ENCODE data around the gene NAGPA. TPM values are rescaled to one million over a fixed set of nuclear protein-coding genes. Genes with fewer than 3 reads are reported as not detected.

NAGPA gene
- total RNA-seq, 1 donor = 40.2 TPM

DNA sequence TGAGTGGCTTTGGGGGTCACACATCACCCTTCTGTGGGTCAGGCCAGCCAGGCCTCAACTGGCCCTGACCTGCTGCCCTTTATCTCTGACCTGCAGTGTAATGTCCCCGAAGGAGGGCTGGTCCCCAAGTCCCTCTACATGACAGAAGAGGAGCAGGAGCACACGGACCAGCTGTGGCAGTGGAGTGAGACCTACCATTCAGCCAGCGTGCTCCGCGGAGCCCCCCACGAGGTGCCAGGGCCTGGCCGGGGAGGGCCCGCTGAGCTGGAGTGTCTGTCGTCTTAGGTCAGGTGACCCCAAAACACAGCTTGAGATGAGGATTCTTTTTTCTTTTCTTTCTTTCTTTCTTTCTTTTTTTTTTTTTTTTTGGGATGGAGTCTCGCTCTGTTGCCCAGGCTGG lies 26.5 kb downstream of the NAGPA start:
- H2AFZ ChIP-seq (ENCODE audit: low read length) = no peak overlapping the region
- no peaks in the 10 kb centered on the region for H3K79me2 ChIP-seq (ENCODE audit: insufficient read depth, low read length)

DNA sequence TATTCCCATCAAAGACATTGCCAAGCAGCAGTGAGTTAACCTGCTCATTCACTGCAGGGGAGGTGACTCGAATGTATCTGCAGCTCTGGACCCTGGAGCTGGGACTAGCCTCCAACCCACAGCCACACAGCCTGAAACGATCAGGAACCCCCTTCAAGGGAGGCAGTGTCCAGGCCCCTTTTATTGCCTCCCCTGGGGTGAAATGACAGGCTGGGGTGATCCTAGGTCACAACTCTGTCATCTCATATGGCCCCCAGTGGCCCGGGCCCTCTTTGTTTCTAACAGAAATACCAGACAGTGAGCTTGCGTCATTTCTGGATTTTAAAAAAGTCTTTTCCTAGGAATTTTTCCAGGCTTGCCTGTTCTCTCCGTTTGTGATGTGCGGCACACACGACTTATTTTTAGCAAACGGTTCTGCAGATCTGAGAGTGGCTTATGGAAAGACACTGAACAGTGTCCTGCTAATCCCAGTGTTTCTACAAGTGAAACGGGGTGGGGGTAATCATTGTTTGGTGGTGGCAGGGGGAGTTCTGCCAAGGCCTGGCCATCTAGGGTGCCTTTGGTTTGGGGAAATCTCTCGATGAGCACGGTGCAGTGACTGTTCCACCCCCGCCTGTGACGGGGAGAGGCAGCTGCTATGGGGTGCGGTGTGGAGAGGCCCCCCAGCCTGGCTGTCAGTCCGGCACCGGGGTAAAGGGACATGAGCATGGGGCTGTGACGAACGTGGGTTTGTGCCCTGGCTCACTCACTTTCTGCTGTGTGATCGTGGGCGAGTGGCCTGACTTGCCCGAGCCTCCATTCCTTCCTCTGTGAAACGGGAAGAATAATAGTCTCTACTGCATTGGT lies 27.2 kb downstream of the NAGPA start:
- Histone ChIP-seq H2AFZ (ENCODE audit: low read length) (no peak overlapping the region), H3K4me2 (ENCODE audit: insufficient read depth, low read length) (no peak overlapping the region)

More for the DNA sequence above, 26.5 kb downstream of the NAGPA start:
- no peaks in the 10 kb centered on the region for H3K4me1 ChIP-seq (ENCODE audit: insufficient read depth, low read length)
- TF ChIP-seq, protein P1, sequence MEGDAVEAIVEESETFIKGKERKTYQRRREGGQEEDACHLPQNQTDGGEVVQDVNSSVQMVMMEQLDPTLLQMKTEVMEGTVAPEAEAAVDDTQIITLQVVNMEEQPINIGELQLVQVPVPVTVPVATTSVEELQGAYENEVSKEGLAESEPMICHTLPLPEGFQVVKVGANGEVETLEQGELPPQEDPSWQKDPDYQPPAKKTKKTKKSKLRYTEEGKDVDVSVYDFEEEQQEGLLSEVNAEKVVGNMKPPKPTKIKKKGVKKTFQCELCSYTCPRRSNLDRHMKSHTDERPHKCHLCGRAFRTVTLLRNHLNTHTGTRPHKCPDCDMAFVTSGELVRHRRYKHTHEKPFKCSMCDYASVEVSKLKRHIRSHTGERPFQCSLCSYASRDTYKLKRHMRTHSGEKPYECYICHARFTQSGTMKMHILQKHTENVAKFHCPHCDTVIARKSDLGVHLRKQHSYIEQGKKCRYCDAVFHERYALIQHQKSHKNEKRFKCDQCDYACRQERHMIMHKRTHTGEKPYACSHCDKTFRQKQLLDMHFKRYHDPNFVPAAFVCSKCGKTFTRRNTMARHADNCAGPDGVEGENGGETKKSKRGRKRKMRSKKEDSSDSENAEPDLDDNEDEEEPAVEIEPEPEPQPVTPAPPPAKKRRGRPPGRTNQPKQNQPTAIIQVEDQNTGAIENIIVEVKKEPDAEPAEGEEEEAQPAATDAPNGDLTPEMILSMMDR (IDR thresholded peaks at IDR 0.05; ENCODE audit: extremely low read depth, low read depth, low read length) = no peak
- no peaks in the 10 kb centered on the region for H3K36me3 ChIP-seq (ENCODE audit: insufficient read depth, low read length)
- no peak overlapping the region for H3K27ac ChIP-seq (ENCODE audit: low read depth, low read length)
- H4K20me1 ChIP-seq (ENCODE audit: insufficient read depth, low read length) = no peaks in the 10 kb centered on the region
- no peak overlapping the region for H3K4me3 ChIP-seq (ENCODE audit: insufficient read depth, low read length)
- DNase-seq (ENCODE audit: insufficient read length, low spot score, missing footprints) = peak; percentile 38
- no peaks in the 10 kb centered on the region for H3K9me3 ChIP-seq (ENCODE audit: low read depth, low read length)
- H3K27me3 ChIP-seq (ENCODE audit: insufficient read depth, low read length) = no peaks in the 10 kb centered on the region
- no peak overlapping the region for H3K4me2 ChIP-seq (ENCODE audit: insufficient read depth, low read length)

DNA sequence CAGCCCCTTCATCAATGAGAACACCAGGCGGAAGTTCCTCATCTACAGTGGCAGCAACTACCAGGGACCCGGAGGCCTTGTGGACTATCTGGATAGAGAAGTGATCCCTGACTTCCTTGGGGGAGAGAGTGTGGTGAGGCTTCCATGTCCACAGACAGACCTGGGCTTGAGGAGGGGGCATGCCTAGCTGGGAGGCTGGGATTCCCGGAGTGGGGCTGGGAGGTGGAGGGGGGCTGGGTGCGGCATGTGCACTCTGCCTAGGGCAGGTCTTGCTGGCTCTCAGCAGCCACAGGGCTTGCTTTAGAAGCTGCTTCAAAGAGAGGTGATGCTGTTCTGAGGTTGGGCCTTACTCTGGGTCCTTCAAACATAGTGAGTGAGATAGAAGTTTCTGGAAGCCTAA lies 27.8 kb downstream of the NAGPA start:
- Histone ChIP-seq H3K79me2 (ENCODE audit: insufficient read depth, low read length) (no peaks in the 10 kb centered on the region), H2AFZ (ENCODE audit: low read length) (no peak overlapping the region), H3K9me3 (ENCODE audit: low read depth, low read length) (no peaks in the 10 kb centered on the region), H3K27ac (ENCODE audit: low read depth, low read length) (no peak overlapping the region), H3K27me3 (ENCODE audit: insufficient read depth, low read length) (no peaks in the 10 kb centered on the region), H3K4me2 (ENCODE audit: insufficient read depth, low read length) (no peak overlapping the region), H3K4me1 (ENCODE audit: insufficient read depth, low read length) (no peaks in the 10 kb centered on the region), H3K4me3 (ENCODE audit: insufficient read depth, low read length) (no peak overlapping the region), H3K36me3 (ENCODE audit: insufficient read depth, low read length) (no peaks in the 10 kb centered on the region), H4K20me1 (ENCODE audit: insufficient read depth, low read length) (no peaks in the 10 kb centered on the region)
- no peak for DNase-seq (ENCODE audit: insufficient read length, low spot score, missing footprints)
- TF ChIP-seq, protein P1 (IDR thresholded peaks at IDR 0.05; ENCODE audit: extremely low read depth, low read depth, low read length) = no peak

More for the DNA sequence above, 27.2 kb downstream of the NAGPA start:
- Histone ChIP-seq H3K4me1 (ENCODE audit: insufficient read depth, low read length) (no peaks in the 10 kb centered on the region), H3K27me3 (ENCODE audit: insufficient read depth, low read length) (no peaks in the 10 kb centered on the region), H3K9me3 (ENCODE audit: low read depth, low read length) (no peaks in the 10 kb centered on the region), H4K20me1 (ENCODE audit: insufficient read depth, low read length) (no peaks in the 10 kb centered on the region), H3K4me3 (ENCODE audit: insufficient read depth, low read length) (no peak overlapping the region), H3K27ac (ENCODE audit: low read depth, low read length) (no peak overlapping the region), H3K79me2 (ENCODE audit: insufficient read depth, low read length) (no peaks in the 10 kb centered on the region), H3K36me3 (ENCODE audit: insufficient read depth, low read length) (no peaks in the 10 kb centered on the region)
- DNase-seq (ENCODE audit: insufficient read length, low spot score, missing footprints) = peak; percentile 84
- TF ChIP-seq, protein P1 (IDR thresholded peaks at IDR 0.05; ENCODE audit: extremely low read depth, low read depth, low read length) = no peak

DNA sequence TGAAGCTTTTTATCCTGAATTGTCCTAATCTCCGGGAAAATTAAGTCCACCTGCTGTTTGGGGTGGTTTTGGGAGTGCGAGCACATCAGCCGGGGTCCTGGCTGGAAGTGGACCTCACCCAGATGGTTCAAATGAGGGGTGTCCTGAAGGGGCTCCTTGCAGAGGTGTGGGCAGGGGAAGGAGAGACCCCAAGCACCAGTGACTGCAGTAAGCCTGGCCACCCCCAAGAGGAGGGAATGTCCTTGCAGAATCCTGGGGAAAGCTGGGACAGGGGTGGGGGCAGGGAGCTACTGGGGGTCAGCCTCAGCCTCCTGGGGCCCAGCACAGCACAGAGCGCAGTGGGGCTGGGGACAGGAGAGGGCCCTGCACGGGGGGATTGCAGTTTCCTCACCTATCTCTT lies 29.4 kb downstream of the NAGPA start:
- H4K20me1 ChIP-seq (ENCODE audit: insufficient read depth, low read length) = no peaks in the 10 kb centered on the region
- no peak overlapping the region for H3K4me3 ChIP-seq (ENCODE audit: insufficient read depth, low read length)
- H3K4me1 ChIP-seq (ENCODE audit: insufficient read depth, low read length) = no peaks in the 10 kb centered on the region
- no peaks in the 10 kb centered on the region for H3K9me3 ChIP-seq (ENCODE audit: low read depth, low read length)
- no peak overlapping the region for H2AFZ ChIP-seq (ENCODE audit: low read length)
- H3K4me2 ChIP-seq (ENCODE audit: insufficient read depth, low read length) = no peak overlapping the region
- H3K79me2 ChIP-seq (ENCODE audit: insufficient read depth, low read length) = no peaks in the 10 kb centered on the region
- H3K27ac ChIP-seq (ENCODE audit: low read depth, low read length) = no peak overlapping the region
- H3K36me3 ChIP-seq (ENCODE audit: insufficient read depth, low read length) = no peaks in the 10 kb centered on the region
- H3K27me3 ChIP-seq (ENCODE audit: insufficient read depth, low read length) = no peaks in the 10 kb centered on the region
- TF ChIP-seq, protein P1 (IDR thresholded peaks at IDR 0.05; ENCODE audit: extremely low read depth, low read depth, low read length) = no peak
- peak; percentile 87 for DNase-seq (ENCODE audit: insufficient read length, low spot score, missing footprints)
